RKO (cell line): ENCODE measurements around the gene EXOC3L1.

Source experiments
- DNase-seq: peaks from one replicate; pipeline ENCODE4 v3.0.0-alpha.2; 2016; ENCODE audit warnings: low spot score

The EXOC3L1 gene

DNA sequence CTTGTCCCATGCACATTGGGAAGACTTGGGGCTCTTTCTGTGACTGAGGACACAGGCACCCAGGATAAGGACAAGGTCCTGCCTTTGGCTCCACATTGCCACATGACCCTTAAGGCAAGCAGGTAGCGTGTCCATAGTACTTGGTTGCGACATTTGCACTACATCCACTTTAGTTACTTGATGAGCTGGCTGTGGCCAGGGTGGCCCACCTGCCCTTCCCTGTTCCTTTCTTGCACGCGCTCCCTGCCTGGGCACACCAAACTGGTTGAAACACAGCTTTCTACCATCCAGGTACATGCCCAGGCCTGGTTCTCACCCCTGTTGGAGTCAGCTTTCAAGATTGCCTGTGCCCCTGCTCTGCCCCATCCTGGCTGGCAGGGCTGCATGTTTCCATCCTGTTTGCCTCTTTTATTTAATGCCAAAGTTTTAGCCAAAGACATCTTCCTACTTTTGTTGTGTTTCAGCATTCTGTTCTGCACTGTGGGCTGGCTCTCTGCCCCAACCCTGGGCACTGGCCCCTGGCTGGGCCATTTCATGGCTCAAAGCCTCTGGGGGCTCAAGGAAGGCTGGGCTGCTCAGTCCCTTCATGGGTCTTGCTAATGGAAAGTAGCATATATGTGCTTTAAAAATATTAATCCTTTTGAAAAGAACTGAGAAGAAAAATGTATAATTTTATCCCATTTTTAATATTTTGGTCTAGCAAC lies 42.3 kb downstream of the EXOC3L1 start:
- no peak for DNase-seq

DNA sequence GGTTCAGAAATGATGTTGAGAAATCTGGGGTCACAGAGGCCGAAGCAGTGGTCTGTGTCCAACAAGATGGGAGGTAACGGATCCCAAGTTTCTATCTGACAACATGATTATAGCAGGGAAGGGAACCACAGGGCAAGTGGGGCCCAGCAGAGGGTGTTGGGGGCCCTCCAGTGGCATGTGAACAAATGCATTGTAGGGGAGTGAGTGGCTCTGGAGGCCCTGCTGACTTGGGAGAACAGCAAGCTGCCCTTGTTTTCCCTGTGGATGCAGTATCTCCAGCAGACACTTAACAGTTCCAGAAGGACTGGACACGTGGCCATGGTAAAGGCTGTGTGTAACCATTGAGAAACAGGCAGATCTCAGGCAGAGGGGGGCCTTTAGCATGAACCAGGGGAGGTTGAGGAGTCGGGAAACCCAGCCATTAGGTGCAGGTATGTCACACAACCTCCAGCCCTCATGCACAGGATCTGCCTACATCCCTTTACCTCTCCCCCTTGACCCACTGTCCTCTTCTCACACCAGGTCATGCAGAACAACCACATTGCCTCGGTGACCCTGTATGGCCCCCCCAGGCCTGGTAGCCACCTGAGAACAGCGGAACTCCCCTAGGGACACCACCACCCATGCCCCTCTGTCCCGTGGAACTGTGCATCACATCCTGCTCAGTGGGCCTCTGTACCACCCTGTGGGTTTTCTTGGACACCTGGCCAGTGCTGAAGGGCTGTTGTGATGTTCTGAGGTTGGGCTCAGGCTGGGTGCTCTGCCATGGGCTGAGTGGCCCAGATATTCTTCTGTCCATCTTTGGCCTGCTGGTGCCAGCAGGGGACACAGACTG lies 43.2 kb downstream of the EXOC3L1 start:
- no peak for DNase-seq

DNA sequence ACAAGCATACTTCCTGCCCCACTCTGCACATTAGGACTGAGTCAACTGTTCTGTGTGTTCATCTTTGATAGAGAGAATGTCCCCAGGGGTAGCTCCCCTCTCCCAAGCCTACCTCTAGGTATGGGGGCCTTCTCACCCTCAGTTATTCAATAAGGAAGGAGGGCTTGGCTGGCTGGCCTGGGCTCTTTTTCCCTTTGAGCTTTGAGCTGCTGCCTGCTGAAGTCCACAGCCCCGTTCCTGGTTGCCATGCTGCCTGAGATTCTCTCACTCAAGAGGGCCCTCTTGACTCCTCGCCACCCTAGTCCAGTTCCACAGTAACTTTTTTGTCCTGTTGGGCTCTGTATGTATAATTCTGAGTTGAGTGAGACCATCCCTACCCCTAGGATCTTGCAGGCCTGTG lies 44.2 kb downstream of the EXOC3L1 start:
- no peak for DNase-seq

DNA sequence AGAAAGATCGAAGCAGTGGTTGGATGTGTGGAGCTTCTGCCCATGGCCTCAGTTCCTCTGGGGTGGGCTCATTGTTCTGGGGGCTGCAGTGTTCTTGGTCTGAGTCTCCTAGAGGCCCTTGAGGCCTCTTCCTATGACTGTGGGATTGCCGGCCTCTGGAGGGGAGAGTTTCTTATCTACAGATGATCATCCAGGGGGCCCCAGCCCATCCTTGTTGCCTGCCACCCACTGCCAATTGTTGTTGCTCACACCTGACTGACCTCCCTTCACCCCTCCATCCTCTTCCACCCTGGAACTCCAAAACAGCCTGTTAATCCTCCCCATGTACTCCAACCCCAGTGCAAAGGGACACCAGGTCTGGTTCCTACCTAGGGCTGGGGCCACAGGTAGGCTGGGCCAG lies 45.0 kb downstream of the EXOC3L1 start:
- no peak for DNase-seq

DNA sequence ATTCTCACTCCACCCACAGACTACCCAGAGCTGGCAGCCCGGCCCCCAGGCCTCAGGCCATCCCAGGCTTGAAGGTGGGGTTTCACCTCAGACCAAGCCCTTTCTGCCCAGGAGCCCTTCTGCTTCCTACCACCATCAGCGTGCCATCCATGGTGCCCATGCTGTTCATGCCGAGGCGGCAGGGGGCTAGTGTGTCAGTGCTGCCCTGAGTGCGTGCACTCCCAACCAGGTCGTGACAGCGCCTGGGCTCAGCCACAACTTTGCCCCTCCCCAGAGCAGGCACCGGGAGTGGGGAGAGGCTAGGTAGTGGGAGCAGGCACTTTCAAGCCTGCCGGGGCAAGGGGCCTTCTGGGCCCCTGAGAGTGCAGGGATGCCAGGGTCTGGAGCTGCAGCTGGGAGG lies 47.6 kb downstream of the EXOC3L1 start:
- DNase-seq = no peak

DNA sequence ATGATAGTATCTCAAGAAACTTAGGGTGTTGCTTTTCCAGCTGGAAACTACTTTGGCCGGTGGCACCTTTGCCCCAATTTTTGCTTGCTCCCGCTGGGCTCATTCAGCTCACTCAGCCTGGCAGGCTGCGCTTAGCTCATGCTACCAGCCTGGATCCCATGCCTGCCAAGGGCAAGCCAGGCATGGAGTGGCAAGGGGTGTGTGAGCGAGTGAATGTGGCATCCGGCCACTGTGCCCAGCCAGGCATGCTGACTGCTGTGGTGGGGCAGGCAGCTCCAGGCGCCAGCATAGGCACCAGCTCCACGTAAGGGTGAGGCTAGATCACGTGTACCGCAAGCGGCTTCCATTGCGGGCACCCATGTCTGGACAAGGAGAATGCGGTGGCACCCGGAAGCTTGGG lies 48.5 kb downstream of the EXOC3L1 start:
- no peak for DNase-seq

DNA sequence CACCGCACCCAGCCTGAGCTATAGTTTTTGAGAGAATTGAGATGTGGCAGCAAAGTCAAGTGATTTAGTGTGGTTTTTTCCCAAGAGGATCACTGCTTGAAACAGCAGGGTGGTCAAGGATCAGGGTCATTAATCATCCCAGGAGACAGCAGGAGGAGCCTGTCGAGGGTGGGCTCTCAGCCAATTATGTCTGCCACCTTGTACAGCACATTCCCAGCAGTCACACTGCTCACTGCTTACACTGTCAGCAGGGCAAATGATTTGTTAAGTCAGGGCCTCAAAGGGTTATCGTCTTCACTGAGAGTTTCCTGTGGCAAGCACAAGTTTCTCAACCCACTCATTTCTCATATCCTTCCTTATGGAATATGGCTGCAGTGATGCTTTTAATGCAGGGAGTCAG lies 52.3 kb downstream of the EXOC3L1 start:
- no peak for DNase-seq
